ENCODE data around the gene MRPL45. TPM values are rescaled to one million over a fixed set of nuclear protein-coding genes. Genes with fewer than 3 reads are reported as not detected.

The MRPL45 gene
- total and polyA plus RNA-seq, 2 donors = 26.9 to 33.9 TPM

DNA sequence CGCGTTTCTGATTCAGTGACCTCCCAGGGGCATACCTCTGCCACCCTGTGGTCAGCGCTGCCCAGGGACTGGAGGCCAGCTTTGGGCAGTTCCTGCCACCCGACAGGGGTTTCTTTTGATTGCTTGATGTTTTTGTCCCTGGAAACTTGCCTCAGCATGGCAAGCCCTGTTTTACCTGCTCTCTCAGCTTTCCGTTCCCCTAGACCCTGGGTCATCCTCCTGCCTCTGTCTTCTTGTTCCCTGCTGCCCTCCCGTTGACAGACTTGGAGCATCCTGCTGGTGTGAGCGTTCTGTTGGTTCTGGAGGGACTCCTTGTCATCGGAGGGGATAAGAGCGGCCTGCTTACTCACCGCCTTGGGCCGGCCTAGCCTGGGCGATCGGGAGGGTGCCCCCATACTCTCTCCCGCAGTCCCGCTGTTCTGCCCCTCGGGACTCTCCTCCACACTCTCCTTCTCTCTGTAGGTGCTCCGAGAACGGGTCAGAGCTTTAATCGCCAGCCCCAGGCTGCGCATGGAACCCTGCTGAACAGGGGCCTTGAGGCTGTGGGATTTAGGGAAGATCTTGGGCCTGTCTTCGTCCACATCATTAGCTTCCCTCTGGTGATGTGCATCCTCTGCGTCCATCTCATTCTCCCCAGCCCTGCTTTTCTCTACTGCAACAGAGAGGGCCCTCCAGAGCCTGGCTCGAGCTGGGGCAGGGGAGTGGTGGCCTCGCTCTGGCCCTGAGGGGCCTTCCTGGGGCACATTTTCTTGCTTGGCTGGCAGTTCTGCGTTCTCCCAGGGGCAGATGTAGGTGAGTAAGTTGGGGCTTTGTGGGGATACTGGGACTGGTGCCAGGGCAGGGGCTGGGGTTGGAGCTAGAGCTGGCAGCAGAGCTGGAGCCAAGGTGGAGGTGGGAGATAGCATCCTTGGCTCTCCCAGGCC is 33.1 kb downstream of the MRPL45 start:
- Histone ChIP-seq H3K36me3 (ENCODE audit: insufficient read depth) (no peaks in the 10 kb centered on the region), H3K27ac (ENCODE audit: low read depth) (no peak overlapping the region), H3K4me3 (ENCODE audit: low read depth, low read length) (no peak overlapping the region), H3K4me1 (ENCODE audit: insufficient read depth) (no peaks in the 10 kb centered on the region)
- DNase-seq (ENCODE audit: extremely low spot score) = no peak
- 89% methylated on average over 25 of the region's 25 CpGs for WGBS

DNA sequence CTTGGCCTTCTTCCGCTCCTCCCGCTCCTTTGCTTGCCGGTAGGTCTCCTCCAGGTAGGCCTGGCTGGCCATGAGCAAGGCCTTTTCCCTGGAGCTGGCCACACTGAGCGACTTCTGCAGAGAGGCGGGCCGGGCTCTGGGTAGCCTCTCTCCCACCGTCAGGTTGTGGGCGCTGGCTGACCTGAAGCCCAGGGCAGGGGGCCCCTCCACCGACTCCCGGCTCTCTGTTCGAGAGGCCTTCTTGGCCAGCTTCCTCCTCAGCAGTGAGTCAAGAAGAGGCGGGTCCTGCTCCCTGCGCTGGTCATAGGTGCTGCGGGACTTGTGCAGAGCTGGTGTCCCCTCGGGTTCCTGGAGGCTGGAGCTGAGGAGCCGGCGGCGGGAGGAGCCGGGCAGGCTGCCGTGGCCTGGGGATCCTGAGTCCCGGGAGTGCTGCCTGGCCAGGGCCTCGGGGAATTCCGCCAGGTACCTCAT is 34.0 kb downstream of the MRPL45 start:
- no peak overlapping the region for H3K4me3 ChIP-seq (ENCODE audit: low read depth, low read length)
- DNase-seq (ENCODE audit: extremely low spot score) = no peak
- H3K27ac ChIP-seq (ENCODE audit: low read depth) = no peak overlapping the region
- 80% methylated on average over 23 of the region's 23 CpGs for WGBS
- H3K4me1 ChIP-seq (ENCODE audit: insufficient read depth) = no peaks in the 10 kb centered on the region
- no peaks in the 10 kb centered on the region for H3K36me3 ChIP-seq (ENCODE audit: insufficient read depth)

DNA sequence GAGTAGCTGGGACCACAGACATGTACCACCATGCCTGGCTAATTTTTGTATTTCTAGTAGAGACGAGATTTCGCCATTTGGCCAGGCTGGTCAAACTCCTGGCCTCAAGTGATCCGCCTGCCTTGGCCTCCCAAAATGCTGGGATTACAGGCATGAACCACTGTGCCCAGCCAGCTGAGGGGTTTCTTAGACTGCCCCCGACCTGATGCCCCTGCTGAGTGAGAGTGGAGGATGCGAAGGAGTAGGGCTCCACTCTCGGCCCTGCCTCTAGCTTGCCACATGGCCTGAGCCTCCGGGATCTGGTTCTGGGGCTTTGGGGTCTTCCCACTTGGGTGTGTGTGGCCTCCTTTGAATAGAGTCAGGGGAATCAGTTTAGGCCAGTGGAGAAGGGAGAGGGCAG is 35.8 kb downstream of the MRPL45 start:
- no peaks in the 10 kb centered on the region for H3K4me1 ChIP-seq (ENCODE audit: insufficient read depth)
- H3K4me3 ChIP-seq (ENCODE audit: low read depth, low read length) = no peak overlapping the region
- H3K36me3 ChIP-seq (ENCODE audit: insufficient read depth) = no peaks in the 10 kb centered on the region
- 87% methylated on average over 7 of the region's 7 CpGs for WGBS
- no peak for DNase-seq (ENCODE audit: extremely low spot score)
- no peak overlapping the region for H3K27ac ChIP-seq (ENCODE audit: low read depth)

GRCh38 chr17:38333635-38334295 is 36.8 kb downstream of the MRPL45 start:
- H3K36me3 ChIP-seq (ENCODE audit: insufficient read depth) = no peaks in the 10 kb centered on the region
- H3K4me3 ChIP-seq (ENCODE audit: low read depth, low read length) = no peak overlapping the region
- 37% methylated on average over 12 of the region's 12 CpGs for WGBS
- no peak for DNase-seq (ENCODE audit: extremely low spot score)
- no peak overlapping the region for H3K27ac ChIP-seq (ENCODE audit: low read depth)
- H3K4me1 ChIP-seq (ENCODE audit: insufficient read depth) = no peaks in the 10 kb centered on the region

GRCh38 chr17:38334480-38335364 is 37.8 kb downstream of the MRPL45 start:
- no peak overlapping the region for H3K27ac ChIP-seq (ENCODE audit: low read depth)
- no peak overlapping the region for H3K4me3 ChIP-seq (ENCODE audit: low read depth, low read length)
- H3K4me1 ChIP-seq (ENCODE audit: insufficient read depth) = no peaks in the 10 kb centered on the region
- DNase-seq (ENCODE audit: extremely low spot score) = no peak
- 87% methylated on average over 30 of the region's 30 CpGs for WGBS
- no peaks in the 10 kb centered on the region for H3K36me3 ChIP-seq (ENCODE audit: insufficient read depth)

DNA sequence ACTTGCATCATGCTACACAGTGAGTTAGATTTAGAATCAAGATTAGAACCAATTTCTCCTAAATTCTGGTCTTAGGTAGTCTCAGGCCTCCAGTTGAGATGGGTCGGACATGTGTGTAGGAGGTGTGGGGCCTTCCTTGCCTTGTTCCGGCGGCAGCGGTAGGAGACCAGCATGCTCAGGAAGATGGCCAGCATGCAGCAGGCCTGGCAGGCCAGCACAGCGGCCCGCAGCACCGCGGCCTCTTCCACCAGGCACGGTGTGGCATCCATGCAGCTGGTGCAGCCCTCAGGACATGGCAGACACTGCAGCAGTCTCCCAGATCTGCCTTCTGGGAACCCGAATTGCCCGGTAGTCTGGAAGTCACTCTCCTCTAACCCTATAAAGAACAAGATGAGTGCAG is 39.9 kb downstream of the MRPL45 start:
- Histone ChIP-seq H3K4me3 (ENCODE audit: low read depth, low read length) (no peak overlapping the region), H3K36me3 (ENCODE audit: insufficient read depth) (no peaks in the 10 kb centered on the region), H3K4me1 (ENCODE audit: insufficient read depth) (no peaks in the 10 kb centered on the region), H3K27ac (ENCODE audit: low read depth) (no peak overlapping the region)
- WGBS = 92% methylated on average over 11 of the region's 11 CpGs
- no peak for DNase-seq (ENCODE audit: extremely low spot score)

GRCh38 chr17:38338053-38338452 is 41.1 kb downstream of the MRPL45 start:
- Histone ChIP-seq H3K36me3 (ENCODE audit: insufficient read depth) (no peaks in the 10 kb centered on the region), H3K4me3 (ENCODE audit: low read depth, low read length) (no peak overlapping the region), H3K27ac (ENCODE audit: low read depth) (no peak overlapping the region), H3K4me1 (ENCODE audit: insufficient read depth) (no peaks in the 10 kb centered on the region)
- no peak for DNase-seq (ENCODE audit: extremely low spot score)
- 71% methylated on average over 5 of the region's 5 CpGs for WGBS

GRCh38 chr17:38338535-38338934 is 41.6 kb downstream of the MRPL45 start:
- no peaks in the 10 kb centered on the region for H3K36me3 ChIP-seq (ENCODE audit: insufficient read depth)
- H3K4me3 ChIP-seq (ENCODE audit: low read depth, low read length) = no peak overlapping the region
- H3K27ac ChIP-seq (ENCODE audit: low read depth) = no peak overlapping the region
- H3K4me1 ChIP-seq (ENCODE audit: insufficient read depth) = no peaks in the 10 kb centered on the region
- WGBS = 92% methylated on average over 4 of the region's 4 CpGs
- no peak for DNase-seq (ENCODE audit: extremely low spot score)

GRCh38 chr17:38339891-38340290 is 42.9 kb downstream of the MRPL45 start:
- Histone ChIP-seq H3K27ac (ENCODE audit: low read depth) (no peak overlapping the region), H3K36me3 (ENCODE audit: insufficient read depth) (no peaks in the 10 kb centered on the region), H3K4me3 (ENCODE audit: low read depth, low read length) (no peak overlapping the region), H3K4me1 (ENCODE audit: insufficient read depth) (no peaks in the 10 kb centered on the region)
- DNase-seq (ENCODE audit: extremely low spot score) = no peak

DNA sequence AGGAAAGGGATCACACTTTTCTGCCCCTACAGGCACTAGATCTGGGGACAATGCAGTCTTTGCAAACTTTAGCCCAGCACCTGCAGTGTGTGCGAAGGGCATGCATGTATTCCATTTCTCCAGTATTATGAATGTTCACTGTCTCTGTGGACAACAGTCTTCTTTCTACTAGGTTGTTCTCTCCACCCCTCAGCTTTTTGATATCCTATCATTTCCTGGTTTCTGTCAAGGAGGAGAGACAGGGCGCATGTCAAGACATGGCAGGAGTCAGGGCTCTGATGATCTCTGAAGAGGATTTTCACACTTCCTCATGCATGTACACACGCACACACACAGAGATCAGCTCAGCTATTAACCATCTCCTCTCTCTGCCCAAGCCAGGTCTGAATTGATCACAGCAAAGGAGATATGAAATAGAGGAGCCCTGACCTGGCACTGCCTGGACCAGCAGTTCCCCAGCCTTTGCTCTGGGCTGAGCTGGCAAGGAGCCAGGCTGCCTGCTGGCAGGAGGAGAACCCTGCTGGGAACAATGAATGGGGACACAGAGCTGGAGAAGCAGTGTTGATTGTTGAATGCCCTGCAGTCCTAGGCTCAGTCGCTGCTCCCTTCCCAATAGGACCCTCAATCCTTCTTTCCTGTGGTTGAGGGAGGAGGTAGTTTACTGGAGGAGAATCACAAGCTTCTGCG is 44.2 kb downstream of the MRPL45 start:
- Histone ChIP-seq H3K27ac (ENCODE audit: low read depth) (no peak overlapping the region), H3K4me3 (ENCODE audit: low read depth, low read length) (no peak overlapping the region), H3K4me1 (ENCODE audit: insufficient read depth) (no peaks in the 10 kb centered on the region), H3K36me3 (ENCODE audit: insufficient read depth) (no peaks in the 10 kb centered on the region)
- no peak for DNase-seq (ENCODE audit: extremely low spot score)
- 59% methylated on average over 5 of the region's 5 CpGs for WGBS

DNA sequence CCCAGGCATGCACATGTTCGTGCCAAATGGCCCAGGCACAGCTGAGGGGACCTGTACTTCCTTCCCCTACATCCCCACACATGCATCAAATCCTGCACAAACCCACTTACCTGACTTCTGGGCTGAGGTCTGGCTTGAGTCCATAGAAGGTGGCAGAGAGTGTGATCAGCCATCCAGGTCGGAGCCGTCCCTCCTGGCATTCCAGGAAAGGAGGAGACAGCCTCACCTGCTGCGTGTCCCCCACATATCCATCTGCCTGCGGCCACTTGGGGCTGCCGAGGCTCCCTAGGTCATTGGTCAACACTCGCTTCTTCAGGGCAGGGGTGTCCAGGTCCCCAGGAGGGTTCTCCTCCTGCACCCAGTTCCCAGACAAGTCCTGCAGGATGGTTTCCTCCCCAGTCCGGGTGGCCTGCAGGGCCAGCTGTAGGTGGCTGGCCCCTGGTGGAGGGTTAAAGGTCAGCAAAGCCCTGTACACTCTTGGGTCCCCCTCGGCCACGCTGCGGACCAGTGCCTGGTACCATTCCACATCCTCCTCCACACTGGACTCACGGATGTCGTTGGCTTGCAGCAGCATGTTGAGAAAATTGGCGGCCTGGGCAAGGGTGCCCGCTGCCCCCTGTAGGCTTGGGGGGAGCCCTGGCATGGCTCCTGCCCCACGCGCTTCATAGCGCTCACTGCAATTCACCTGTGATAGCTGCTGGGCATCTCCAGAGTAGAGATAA is 46.1 kb downstream of the MRPL45 start:
- H3K27ac ChIP-seq (ENCODE audit: low read depth) = no peak overlapping the region
- H3K4me1 ChIP-seq (ENCODE audit: insufficient read depth) = no peaks in the 10 kb centered on the region
- H3K36me3 ChIP-seq (ENCODE audit: insufficient read depth) = no peaks in the 10 kb centered on the region
- no peak overlapping the region for H3K4me3 ChIP-seq (ENCODE audit: low read depth, low read length)
- 88% methylated on average over 18 of the region's 18 CpGs for WGBS
- no peak for DNase-seq (ENCODE audit: extremely low spot score)

DNA sequence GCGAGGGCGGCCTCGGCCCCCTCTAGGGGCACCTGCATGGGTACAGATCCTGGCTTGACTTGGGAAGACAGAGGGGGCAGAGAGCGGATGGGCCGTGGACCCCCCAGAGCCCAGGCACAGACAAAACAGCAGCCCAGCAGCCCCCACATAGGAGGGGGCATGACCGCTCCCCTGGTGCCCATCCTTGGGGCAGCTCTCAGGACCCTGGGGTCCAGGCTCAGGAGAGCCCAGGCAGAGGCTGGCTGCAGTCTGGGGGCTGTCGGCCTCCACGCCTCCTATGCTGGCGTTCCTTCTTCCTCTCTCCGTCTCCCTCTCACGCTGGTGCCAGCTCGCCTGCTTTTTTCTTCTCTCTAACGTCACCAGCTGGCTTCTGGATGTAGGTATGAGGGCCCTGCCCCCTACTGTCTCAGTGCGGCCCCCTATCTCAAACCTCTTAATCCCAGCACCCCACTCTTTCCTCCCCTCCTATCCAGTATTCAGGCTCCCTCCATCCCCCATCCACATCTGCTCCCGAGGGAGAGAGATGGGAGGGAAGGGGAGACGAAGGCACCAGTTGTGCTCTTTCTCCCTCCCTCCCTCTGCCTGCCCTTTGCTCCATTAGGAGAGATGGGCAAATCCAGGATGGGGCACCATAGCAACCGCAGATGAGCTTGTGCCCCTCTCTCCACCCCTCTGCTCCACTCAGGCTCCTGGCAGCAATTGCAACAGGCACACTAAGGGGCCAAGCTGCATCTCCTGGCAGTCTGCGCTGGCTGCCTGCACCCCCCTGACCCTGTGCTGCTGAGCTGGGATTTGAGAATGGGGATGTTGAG is 46.8 kb downstream of the MRPL45 start, which contains the start of gene GPR179:
GPR179 (minus strand) TSS at position 349 of the 812 bp plus-strand sequence; CDS start at position 182, 167 bp downstream.
- Histone ChIP-seq H3K36me3 (ENCODE audit: insufficient read depth) (no peaks in the 10 kb centered on the region), H3K4me1 (ENCODE audit: insufficient read depth) (no peaks in the 10 kb centered on the region), H3K27ac (ENCODE audit: low read depth) (no peak within 1 kb of the TSS), H3K4me3 (ENCODE audit: low read depth, low read length) (no peak within 1 kb of the TSS)
- 57% methylated on average over 18 of the region's 18 CpGs for WGBS
- DNase-seq (ENCODE audit: extremely low spot score) = no peak
